DMS79 treated with DMSO at 0.1 percent for 48 hours (cell line): Measurements from ENCODE around the gene IL32.
"Not testable (repeated sequence)": the region's sequence is repeated elsewhere in the genome, so short reads cannot be mapped to it uniquely, and the experiment has no call there.

Source experiments
- DNase-seq: peaks from one replicate; lab custom pipeline; 2025; lab: John Stamatoyannopoulos, UW

The IL32 gene

DNA sequence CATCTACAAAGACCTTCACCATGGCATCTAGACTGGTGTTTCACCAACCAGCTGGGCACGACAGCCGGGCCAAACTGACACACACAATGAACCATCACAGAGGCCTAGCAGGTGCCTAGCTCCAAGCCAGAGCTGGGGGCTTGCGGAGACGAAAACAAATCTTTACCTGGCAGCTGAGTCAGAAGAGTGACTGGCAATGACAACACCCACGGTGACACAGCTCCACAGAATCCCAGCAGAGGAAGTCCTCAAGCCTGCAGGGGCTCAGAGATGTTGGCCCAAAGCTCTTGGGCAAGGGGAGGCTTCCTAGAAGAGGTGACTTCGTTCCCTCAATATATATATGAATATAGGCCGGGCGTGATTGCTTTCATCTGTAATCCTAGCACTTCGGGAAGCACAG lies 13.9 kb upstream of the IL32 start:
- no peak for DNase-seq

DNA sequence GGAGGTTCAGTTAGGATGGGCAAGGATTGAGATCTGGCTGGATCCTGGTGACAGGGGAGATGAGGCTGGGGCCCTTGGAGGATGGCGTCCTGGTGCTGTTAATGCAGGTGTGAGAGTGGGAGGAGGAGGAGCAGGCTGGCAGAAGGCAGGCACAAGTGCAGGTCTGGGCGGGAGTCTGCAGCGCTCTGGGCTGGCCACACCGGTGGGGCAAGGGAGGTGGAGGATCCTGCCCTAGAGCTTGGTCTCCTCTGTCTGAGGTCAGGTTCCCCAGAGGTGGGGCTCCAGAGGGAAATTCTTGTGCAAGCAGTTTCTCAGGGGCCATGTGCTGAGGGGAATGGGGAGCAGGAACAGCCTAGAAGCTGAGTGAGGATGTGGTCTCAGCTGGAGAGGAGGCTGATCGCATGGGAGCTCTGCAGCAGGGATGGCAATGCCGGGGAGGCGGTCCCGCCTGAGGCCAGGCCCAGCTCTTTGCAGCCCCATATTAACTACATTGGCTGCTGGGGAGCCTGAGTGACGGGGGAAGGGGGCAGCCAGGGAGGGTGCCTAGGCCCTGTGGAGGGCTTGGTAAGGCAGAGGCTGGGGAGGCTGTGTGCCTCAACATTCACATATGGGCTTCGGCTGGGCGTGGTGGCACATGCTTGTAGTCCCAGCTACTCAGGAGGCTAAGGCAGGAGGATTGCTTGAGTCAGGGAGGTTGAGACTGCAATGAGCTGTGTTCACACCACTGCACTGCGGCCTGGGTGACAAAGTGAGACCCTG lies 12.7 kb upstream of the IL32 start:
- DNase-seq, result not testable (repeated sequence)

DNA sequence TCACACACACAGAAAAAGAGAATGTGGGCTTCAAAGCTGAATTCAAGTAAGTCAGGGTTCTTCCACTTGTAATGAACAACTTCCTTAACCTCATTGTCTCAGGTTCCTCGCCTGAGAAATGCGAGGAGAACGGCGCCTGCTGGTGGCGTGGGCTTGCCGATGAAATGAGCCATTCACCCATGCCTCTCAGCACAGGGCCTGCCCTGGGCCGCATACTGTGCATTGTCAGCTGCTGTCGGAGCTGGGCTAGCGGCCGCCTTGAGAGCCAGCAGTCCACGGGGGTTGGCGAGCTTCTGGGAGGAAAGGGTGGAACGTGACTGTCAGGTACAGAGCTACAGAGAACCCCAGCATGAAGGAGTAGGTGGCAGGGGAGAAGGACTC lies 12.1 kb upstream of the IL32 start:
- not testable (repeated sequence) for DNase-seq

DNA sequence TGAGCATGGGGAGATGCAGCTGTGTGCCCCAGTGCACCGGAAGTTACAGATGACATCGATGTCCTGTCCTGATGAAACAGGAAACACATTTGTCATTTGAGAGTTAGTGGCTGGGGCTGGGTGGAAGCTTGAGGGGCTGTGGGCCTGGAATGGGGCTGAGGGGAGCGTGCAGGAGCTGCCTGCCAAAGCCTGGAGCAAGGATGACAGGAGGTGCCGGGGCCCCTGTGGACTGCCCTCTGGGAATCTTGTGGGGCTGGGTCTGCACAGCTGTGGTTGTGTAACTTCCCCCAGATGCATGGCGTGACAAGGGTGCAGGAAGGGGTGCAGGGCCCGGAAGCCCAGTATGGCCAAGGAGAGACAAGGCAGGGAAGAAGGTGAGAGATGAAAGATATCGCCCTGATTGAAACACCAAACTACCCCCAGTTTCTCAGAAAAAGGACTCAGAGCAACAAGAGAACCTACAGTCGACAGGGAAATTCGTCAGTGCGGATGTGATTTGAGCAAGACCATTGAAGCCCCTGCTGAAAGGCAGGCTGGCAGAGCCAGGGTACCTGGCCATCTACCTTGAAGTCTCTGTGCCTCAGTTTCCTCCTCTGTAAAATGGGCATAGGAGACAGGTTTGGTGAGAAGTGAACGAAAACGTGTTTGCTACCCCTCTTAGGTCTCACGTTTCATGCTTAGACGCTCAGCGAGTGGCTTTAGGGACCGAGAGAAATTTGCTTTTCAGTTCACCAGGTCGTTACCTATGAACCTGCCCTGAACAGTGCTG lies 10.3 kb upstream of the IL32 start:
- DNase-seq, result no peak

DNA sequence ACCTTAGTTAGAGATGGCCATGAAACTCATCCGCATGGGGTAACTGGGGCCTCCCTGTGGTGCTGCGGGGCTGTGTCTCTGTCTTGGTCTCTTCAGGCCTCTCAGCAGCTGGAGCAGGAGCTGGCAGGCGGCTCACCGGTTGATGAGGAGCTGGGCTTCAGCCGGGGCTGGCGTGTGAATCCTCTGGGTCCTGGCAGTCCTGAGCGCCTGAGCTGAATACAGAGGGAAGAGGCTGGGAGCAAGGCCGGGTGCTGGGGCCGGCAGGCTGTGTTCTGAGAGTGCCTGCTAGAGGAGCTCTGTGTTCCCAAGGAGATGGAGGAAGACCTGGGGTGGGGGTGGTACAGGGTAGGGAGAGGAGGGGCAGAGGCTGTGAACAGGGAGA lies 9.7 kb upstream of the IL32 start:
- not testable (repeated sequence) for DNase-seq

DNA sequence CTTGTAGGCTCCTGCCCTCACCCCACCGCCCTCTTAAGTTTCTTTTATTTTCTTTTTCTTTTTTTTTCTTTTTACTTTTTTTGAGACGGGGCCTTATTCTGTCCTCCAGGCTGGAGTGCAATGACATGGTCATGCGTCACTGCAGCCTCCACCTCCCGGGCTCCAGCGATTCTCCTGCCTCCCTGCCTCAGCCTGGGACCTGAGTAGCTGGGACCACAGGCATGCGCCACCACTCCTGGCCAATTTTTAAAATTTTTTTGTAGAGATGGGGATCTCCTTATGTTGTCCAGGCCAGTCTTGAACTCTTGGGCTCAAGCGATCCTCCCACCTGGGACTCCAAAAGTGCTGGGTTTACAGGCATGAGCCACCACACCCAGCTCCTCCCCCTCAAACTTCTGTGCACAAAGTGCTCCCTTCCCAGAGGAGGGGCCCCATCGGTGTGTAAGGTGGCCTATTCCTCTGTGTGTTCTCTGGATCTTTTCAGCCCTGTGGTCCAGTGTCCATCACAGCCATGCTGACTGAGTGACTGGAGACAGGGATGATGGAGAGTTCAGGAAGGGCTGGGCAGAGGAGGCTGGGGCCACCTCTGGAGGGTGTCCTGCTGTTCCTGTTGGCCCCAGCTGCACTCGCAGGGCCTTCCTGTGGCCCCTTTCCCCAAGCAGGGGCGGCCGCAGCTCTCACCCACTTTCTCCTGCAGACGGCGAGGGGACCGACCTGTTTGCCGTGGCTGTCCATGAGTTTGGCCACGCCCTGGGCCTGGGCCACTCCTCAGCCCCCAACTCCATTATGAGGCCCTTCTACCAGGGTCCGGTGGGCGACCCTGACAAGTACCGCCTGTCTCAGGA lies 8.9 kb upstream of the IL32 start:
- no peak for DNase-seq

DNA sequence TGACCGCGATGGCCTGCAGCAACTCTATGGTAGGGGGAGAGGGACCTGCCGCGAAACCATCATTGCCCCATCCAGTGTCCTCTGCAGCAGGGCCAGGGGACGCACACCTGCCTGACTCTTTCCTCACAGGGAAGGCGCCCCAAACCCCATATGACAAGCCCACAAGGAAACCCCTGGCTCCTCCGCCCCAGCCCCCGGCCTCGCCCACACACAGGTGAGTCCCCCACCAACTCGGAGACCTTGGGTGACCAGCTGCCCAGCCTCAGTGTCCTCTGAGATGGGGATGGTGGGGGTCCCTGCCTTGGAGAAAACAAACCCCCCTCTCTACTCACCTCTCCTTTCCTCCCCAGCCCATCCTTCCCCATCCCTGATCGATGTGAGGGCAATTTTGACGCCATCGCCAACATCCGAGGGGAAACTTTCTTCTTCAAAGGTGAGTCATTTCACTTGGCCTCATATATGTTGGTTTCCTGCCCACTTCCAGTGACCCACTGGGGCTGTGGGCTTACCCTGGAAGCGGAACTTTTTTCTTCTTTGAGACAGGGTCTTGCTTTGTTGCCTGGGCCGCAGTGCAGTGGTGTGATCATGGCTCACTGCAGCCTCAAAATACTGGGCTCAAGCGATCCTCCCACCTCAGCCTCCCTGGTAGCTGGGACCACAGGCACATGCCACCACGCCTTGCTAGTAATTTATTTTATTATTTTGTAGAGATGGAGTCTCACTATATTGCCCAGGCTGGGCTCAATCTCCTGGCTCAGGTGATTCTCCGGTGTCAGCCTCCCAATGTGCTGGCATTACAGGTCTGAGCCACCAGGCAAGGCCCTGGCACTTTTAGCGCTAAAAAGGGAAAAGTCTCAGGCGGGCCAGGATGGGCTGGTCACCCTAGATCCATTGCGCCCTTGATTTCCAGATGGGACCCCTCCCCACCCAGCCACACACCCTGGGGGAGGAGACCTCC lies 8.0 kb upstream of the IL32 start:
- DNase-seq, result no peak

DNA sequence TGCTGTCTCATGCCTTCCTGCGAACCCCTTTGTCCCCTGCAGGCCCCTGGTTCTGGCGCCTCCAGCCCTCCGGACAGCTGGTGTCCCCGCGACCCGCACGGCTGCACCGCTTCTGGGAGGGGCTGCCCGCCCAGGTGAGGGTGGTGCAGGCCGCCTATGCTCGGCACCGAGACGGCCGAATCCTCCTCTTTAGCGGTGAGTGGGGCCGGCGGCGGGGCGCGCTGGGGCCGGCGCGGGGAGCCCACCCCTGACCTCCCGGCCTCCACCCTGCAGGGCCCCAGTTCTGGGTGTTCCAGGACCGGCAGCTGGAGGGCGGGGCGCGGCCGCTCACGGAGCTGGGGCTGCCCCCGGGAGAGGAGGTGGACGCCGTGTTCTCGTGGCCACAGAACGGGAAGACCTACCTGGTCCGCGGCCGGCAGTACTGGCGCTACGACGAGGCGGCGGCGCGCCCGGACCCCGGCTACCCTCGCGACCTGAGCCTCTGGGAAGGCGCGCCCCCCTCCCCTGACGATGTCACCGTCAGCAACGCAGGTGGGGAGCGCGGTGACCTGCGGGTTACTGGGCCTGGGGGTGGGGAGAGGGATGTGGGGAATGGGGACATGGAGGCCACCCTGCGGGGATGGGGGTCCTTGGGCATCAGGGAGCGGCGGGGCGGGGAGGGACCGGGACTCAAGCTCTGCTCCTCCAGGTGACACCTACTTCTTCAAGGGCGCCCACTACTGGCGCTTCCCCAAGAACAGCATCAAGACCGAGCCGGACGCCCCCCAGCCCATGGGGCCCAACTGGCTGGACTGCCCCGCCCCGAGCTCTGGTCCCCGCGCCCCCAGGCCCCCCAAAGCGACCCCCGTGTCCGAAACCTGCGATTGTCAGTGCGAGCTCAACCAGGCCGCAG lies 7.1 kb upstream of the IL32 start:
- DNase-seq, result no peak

DNA sequence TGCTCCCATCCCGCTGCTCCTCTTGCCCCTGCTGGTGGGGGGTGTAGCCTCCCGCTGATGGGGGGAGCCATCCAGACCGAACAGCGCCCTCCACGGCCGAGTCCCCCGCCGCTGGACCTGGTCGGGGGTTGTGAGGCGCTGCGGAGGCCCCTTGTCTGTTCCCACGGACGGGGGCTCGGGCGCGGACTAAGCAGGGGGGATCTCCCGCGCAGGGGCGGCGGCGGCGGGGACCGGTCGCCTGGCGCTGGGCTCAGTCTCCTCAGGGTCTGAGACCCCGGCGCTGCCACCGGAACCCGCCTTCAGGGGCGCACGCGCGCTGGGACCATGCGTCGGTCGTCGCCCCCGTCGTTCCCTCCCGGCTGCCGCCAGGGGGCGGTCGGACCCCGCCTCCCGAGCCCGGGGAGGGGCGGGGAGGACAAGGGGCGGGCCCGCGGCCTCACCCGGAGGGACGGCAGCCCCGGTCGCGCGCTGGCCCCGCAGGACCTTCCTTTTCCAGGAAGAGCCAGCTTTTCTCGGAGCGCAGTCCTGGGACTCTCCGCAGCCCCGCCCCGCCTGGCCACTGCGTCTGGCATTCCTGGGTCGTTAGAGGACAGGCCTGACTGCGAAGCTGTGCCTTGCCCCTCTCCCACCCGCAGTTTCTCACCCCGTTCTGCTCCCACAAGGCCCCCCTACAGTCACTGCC lies 6.3 kb upstream of the IL32 start:
- peak; percentile 36 for DNase-seq

DNA sequence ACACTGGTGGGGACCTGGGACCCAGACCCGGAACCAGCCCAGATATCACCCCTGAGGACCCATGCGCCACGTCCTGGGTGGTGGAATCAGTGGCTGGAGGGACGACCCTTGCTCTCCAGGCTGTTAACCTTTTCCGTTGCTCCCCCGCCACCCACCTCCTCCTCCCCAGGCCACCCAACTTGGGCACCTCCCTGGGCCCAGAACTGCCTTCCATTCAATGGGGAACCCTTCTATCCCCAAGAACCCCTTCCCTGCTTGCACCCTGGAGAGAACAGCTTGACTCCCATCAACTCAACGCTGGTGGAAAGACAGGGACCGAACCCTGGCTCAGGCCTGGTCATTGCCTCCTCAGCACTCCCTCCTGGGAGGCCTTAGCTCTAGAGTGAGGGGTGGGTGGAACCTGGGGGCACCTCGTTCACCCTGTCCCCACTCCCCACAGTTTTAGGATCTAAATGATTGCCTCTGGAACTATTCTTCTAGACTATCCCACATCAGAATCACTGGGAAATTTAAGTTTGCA lies 5.7 kb upstream of the IL32 start:
- no peak for DNase-seq

DNA sequence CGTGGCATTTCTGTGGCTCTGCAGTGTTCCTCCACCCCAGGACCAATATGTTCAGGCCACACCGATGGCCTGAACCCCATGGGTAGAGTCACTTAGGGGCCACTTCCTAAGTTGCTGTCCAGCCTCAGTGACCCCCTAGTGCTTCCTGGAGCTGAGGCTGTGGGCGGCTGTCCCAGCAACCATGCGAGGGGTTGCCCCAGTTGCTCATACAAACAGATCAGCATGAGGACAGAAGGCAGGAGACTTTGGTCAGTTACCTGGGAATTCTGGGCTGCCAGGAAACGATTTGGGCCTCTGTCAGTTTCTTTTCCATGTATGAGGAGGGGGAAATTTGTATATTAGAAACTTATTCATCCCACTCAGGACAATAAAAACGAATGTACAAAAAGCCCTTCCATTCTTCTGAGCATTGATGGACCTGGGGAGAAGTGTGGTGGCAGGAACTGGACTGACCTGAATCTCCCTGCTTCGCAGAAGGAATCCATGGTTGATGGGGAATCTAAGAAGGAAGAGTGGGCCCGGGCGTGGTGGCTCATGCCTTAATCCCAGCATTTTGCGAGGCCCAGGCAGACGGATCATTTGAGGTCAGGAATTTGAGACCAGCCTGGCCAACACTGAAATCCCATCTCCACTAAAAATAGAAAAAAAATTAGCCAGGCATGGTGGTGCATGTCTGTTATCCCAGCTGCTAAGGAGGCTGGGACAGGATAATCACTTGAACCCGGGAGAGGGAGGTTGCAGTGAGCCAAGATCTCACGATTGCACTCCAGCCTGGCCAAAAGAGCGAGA lies 4.9 kb upstream of the IL32 start:
- DNase-seq, result no peak

DNA sequence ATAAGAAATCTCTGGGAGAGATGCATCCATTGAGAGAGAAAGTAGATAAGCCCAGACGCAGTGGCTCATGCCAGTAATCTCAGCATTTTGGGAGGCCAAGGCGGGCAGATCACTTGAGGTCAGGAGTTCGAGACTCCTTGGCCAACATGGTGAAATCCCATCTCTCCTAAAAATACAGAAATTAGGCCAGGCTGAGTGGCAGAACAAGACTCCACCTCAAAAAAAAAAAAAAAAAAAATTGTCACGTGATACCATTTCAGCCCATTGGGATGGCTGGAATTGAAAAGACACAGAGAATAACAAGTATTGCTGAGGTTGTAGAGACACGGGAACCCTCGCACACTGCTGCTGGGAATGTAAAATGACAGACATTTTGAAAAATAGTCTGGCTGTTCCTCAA lies 2.9 kb upstream of the IL32 start:
- DNase-seq, result no peak

DNA sequence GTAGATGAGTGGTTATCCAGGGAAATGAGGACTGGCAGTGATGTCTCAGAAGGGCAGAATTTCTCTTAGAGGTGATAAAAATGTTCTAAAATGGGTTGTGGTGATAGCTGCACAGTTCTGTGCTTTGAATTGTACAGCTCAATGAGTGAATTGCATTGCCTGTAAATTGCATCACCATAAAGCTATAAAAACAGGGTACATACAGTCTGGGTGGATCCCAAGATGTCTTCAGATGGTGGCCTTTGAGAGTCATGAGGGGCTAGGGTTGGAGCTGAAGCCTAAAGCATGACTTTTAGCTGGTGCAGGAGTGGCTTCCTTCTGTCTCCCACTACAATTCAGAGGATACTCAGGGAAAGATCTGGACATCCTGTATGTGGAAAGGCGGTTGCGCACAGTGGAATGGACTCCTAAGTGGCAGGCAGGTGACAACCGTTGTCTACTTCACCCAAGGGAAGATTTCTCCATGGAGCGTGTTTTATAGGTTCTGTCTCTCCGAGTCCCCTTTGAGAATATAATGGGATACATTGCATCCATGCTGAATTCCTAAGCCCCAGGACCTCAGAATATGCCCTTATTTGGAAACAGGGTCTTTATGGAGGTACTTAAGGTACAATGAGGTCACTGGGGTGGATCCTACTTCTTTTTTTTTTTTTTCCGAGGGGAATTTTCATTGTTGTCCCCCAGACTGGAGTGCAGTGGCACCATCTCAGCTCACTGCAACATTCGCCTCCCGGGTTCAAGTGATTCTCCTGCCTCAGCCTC lies 1.6 kb upstream of the IL32 start:
- no peak for DNase-seq

DNA sequence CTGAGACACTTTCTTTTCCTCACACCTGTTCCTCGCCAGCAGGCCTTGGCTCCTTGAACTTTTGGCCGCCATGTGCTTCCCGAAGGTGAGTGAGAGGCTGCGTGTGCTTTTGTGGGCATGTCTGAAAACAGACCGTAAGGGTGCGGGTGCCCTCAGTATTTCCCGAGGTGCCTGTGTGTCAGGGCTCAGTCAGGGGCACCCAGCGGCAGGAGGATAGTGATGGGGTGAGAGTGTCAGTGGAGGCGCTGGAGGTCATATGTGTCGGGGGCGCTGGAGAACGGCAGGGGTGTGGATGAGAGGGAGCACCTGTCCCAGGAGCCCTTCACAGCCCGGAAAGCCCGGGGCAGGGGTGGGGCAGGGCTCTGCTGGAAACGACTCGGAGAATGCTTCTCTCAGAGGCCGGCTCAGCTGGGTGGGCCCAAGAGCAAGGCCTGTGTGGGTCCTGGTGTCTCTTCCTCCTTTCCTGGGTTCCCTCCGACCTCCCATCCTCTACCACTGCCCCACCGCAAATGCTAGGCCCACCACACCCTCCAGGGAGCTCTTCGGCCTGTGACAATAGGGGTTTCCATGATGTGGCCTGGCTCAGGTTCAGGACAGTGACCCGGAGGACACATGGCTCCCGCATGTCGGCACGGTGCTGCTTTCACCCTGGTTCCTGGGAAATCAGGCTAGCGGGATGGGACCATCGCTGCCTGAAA lies 451 bp downstream of the IL32 start:
- DNase-seq, result no peak

DNA sequence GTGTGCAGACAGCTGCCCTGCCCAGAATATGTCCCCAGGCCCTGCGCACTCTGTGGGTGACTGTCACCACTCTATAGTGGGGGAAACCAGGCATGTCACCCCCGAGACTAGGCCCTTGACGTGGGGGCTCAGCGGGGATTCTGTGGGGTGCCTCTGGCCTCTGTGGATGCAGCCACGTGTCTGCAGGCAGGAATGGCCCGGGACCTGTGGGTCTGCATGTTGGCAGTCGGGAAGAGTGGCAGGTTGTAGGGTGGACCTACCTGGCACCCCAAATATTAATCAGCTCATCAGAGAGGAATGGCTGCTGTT lies 954 bp downstream of the IL32 start:
- DNase-seq, result no peak

DNA sequence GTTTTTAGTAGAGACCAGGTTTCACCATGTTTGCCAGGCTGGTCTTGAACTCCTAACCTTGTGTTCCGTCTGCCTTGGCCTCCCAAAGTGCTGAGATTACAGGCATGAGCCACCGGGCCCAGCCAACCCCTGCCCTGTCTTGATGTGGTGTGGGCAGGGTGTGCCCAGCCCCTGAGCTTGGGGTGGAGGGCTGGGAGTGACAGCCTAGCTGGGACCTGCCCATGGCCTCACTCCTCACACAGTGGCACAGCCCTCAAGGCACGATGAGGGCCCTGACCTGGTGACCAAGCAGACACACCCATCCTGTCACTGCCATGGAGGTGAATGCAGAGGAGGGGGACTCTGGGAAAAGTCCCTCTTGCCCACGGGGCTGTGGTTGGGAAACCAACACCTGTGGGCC lies 3.0 kb downstream of the IL32 start:
- DNase-seq, result no peak

DNA sequence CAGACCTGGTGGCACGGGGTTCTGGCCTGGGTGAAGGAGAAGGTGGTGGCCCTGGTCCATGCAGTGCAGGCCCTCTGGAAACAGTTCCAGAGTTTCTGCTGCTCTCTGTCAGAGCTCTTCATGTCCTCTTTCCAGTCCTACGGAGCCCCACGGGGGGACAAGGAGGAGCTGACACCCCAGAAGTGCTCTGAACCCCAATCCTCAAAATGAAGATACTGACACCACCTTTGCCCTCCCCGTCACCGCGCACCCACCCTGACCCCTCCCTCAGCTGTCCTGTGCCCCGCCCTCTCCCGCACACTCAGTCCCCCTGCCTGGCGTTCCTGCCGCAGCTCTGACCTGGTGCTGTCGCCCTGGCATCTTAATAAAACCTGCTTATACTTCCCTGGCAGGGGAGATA lies 3.7 kb downstream of the IL32 start:
- DNase-seq, result not testable (repeated sequence)

DNA sequence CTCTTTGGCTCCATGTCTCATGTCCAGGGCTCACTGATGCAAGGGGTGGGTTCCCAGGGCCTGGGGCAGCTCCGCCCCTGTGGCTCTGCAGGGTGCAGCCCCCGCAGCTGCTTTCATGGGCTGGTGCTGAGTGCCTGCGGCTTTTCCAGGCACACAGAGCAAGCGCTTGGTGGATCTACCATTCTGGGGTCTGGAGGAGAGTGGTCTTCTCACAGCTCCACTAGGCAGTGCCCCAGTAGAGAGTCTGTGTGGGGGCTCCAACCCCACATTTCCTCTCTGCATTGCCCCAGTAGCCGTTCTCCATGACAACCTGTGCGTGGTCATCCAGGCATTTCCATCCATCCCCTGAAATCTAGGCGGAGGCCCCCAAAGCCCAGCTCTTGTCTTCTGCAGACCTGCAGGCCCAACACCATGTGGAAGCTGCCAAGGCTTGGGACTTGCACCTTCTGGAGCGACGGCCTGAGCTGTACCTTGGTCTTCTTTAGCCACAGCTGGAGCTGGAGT lies 5.2 kb downstream of the IL32 start:
- no peak for DNase-seq
